Hepatocyte (in vitro differentiated cells): ENCODE results near the gene FBLN1.

Source experiments
- CTCF ChIP-seq: fragments of 200-600 bp; sonication (generic); IDR thresholded peaks from 2 replicates; pipeline ENCODE4 v1.5.1; 2016; ENCODE audit warnings: antibody characterized with exemption, mild to moderate bottlenecking; ENCODE audit not compliant: poor library complexity
- EZH2 ChIP-seq: fragments of 200-600 bp; sonication (generic); IDR thresholded peaks from 2 replicates; pipeline ENCODE4 v1.6.1; 2016; ENCODE audit warnings: antibody characterized with exemption, mild to moderate bottlenecking, borderline replicate concordance
- EZH2phosphoT487 ChIP-seq: fragments of 200-600 bp; sonication (generic); IDR thresholded peaks from one replicate; pipeline ENCODE4 v1.6.1; 2018; ENCODE audit warnings: antibody characterized with exemption, mild to moderate bottlenecking, low read depth, moderate library complexity; ENCODE audit not compliant: unreplicated experiment, severe bottlenecking

DNA sequence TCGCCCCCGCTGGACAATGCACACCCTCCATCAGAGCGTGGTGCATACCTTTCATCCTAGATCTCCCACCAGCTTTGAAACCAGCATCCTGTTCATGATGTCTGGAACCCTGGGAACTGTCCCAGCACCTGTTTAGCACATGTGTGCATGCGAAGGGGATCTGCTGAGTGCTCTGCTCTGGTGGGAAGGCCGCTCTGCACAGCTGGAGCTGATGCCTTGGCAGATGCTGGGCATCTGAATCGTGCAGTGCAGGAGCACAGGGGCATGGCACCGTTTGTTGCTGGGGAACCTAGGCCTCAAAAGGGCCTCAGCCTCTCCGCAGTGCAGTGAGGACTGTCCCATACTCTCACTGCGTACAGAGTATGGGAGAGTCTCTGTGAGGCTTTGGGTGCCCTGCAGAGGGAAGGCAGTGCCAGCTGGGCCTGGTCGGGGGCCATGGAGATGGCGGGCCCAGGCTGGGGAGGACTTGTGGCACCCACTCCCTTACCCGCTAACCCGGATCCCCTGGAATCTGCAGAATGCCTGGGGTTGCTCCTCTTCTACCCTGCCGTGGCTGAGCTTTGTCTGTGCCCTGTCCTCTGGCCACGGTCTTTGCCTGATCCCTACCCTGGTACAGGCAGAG, 96.0 kb downstream of the FBLN1 start:
- TF ChIP-seq EZH2phosphoT487 (no peak), CTCF (no peak), EZH2 (no peak)
